ENCODE measurements around the gene MYH3. TPM values are rescaled to one million over a fixed set of nuclear protein-coding genes. Genes with fewer than 3 reads are reported as not detected.

MYH3 gene
- polyA plus RNA-seq, 1 donor (not counting 4 experiments of a cell fraction or from before 2014, with no cell fraction given) = 0.83 TPM

- H3K9me3 ChIP-seq (ENCODE audit: control insufficient read depth, low read depth, low read length) = no peaks in the 10 kb centered on the region
- H3K4me3 ChIP-seq (ENCODE audit: control insufficient read depth in 2 of 3, extremely low read depth in 1 of 3, insufficient read depth in 2 of 3, low read depth in 1 of 3, low read length in 3 of 3) = no peak overlapping the region
- no peak for DNase-seq (ENCODE audit: low read depth, low spot score)
- no peak for TF ChIP-seq EZH2 (IDR thresholded peaks at IDR 0.05; ENCODE audit: low read length)
- no peak for TF ChIP-seq CTCF (optimal IDR thresholded peaks at IDR 0.05 in 1 of 3, IDR thresholded peaks at IDR 0.05 in 1 of 3, conservative IDR thresholded peaks at IDR 0.05 in 1 of 3; ENCODE audit: extremely low read depth in 1 of 3, insufficient read depth in 2 of 3, low read length in 3 of 3)
- H3K4me2 ChIP-seq (ENCODE audit: control insufficient read depth, extremely low read depth, insufficient read depth, low read depth, low read length) = peak overlapping the region; percentile 53
- H3K79me2 ChIP-seq (ENCODE audit: control insufficient read depth, insufficient read depth, low read length) = no peaks in the 10 kb centered on the region
- H3K9ac ChIP-seq (ENCODE audit: control insufficient read depth, extremely low read depth, insufficient read depth, low read length) = peak overlapping the region; percentile 65
- H2AFZ ChIP-seq (ENCODE audit: control insufficient read depth, low read length) = peak overlapping the region; percentile 74
- H3K36me3 ChIP-seq (ENCODE audit: control insufficient read depth in 2 of 2, extremely low read depth in 1 of 2, insufficient read depth in 2 of 2, low read length in 2 of 2) = no peaks in the 10 kb centered on the region
- no peaks in the 10 kb centered on the region for H4K20me1 ChIP-seq (ENCODE audit: control insufficient read depth, extremely low read depth, insufficient read depth, low read length)
- H3K4me1 ChIP-seq (ENCODE audit: control insufficient read depth, extremely low read depth, insufficient read depth, low read length) = peaks cover 53% of the 10 kb centered on the region
- H3K27me3 ChIP-seq (ENCODE audit: control insufficient read depth, extremely low read depth, insufficient read depth, low read length) = no peaks in the 10 kb centered on the region
- FAIRE-seq = peak; percentile 78
- no peaks in the 10 kb centered on the region for H3K9me1 ChIP-seq (ENCODE audit: control insufficient read depth, extremely low read depth, insufficient read depth, low read length)
- peak overlapping the region; percentile 87 for H3K27ac ChIP-seq (ENCODE audit: control insufficient read depth, insufficient read depth, low read length)
- dilution Hi-C loops (cut with MboI; ENCODE audit: extremely low pct_ligation_motif_present, low sequenced_read_pairs) = loop anchor here (25.0 kb wide), 1 partner anchor 334 kb away; no protein-coding TSS in a partner anchor
Observed at GRCh38 chr17:10621397-10621796, 35.7 kb downstream of the MYH3 start.

GRCh38 chr17:10620823-10621222 lies 36.3 kb downstream of the MYH3 start:
- Histone ChIP-seq H3K36me3 (ENCODE audit: control insufficient read depth in 2 of 2, extremely low read depth in 1 of 2, insufficient read depth in 2 of 2, low read length in 2 of 2) (no peaks in the 10 kb centered on the region), H3K27ac (ENCODE audit: control insufficient read depth, insufficient read depth, low read length) (peak overlapping the region; percentile 87), H4K20me1 (ENCODE audit: control insufficient read depth, extremely low read depth, insufficient read depth, low read length) (no peaks in the 10 kb centered on the region), H3K27me3 (ENCODE audit: control insufficient read depth, extremely low read depth, insufficient read depth, low read length) (no peaks in the 10 kb centered on the region), H3K9ac (ENCODE audit: control insufficient read depth, extremely low read depth, insufficient read depth, low read length) (peak overlapping the region; percentile 65), H3K4me2 (ENCODE audit: control insufficient read depth, extremely low read depth, insufficient read depth, low read depth, low read length) (peak overlapping the region; percentile 53), H3K9me1 (ENCODE audit: control insufficient read depth, extremely low read depth, insufficient read depth, low read length) (no peaks in the 10 kb centered on the region), H3K4me1 (ENCODE audit: control insufficient read depth, extremely low read depth, insufficient read depth, low read length) (peaks cover 53% of the 10 kb centered on the region), H3K9me3 (ENCODE audit: control insufficient read depth, low read depth, low read length) (no peaks in the 10 kb centered on the region), H3K4me3 (ENCODE audit: control insufficient read depth in 2 of 3, extremely low read depth in 1 of 3, insufficient read depth in 2 of 3, low read depth in 1 of 3, low read length in 3 of 3) (no peak overlapping the region), H2AFZ (ENCODE audit: control insufficient read depth, low read length) (peak overlapping the region; percentile 94), H3K79me2 (ENCODE audit: control insufficient read depth, insufficient read depth, low read length) (no peaks in the 10 kb centered on the region)
- DNase-seq (ENCODE audit: low read depth, low spot score) (peak; percentile 55), FAIRE-seq (peak; percentile 79)
- no peak for TF ChIP-seq CTCF (optimal IDR thresholded peaks at IDR 0.05 in 1 of 3, IDR thresholded peaks at IDR 0.05 in 1 of 3, conservative IDR thresholded peaks at IDR 0.05 in 1 of 3; ENCODE audit: extremely low read depth in 1 of 3, insufficient read depth in 2 of 3, low read length in 3 of 3)
- TF ChIP-seq EZH2 (IDR thresholded peaks at IDR 0.05; ENCODE audit: low read length) = no peak
- dilution Hi-C loops (cut with MboI; ENCODE audit: extremely low pct_ligation_motif_present, low sequenced_read_pairs) = loop anchor here (25.0 kb wide), 1 partner anchor 334 kb away; no protein-coding TSS in a partner anchor
